HG03571 (cell line): ENCODE measurements around the gene PREX1.
"Not testable (repeated sequence)": the region's sequence is repeated elsewhere in the genome, so short reads cannot be mapped to it uniquely, and the experiment has no call there.

Source experiments
- ATAC-seq: cut with Tn5 transposase; IDR thresholded peaks from one replicate; pipeline ENCODE4 v1.9.1; 2021; ENCODE audit not compliant: unreplicated experiment

PREX1 gene

DNA sequence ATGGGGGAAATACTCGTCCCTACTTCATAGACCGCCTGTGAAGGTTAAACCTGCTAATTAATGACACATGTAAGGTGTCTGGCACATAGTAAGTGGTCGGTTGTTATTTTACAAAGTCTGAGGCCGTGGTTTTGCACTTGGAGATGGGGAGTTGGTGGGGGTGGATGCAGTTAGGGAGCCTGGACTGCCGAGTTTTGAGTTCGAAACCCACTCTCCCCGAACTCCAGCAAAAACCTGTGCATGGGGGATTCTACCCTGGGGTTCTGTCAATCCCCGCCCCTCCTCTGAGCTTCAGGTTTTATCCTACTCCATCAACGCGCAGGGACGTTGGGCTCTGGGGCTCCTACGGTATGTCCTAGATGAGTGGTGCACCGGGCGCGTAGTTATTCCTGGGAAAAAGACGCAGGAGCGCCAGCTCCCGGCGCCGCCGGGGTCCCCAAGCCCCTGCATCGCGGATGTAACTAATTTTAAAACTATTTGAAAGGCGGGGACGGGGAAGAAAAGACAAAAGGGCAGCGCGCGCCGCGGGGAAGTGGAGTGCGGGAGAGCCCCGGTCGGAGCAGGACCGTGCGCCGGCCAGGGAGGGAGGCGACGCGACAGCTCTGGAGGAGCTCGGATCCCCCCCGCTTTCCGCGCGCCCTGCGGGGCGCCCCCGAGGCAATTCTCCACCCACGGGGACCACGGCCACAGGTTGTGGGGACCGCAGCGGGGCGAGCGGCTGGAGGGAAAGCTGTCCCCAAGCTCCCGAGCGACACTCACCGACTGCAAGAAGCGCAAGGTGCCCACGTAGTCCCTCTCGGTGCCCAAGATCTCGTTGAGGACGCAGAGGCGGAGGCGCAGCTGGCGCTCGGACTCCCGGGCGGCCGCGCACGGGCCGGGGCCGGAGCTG, 672 bp downstream of the PREX1 start:
- ATAC-seq: peak; percentile 10

GRCh38 chr20:48826480-48826879, 1.3 kb downstream of the PREX1 start:
- ATAC-seq: not testable (repeated sequence)

- no peak for ATAC-seq
These were observed 1.7 kb downstream of the PREX1 start for GRCh38 chr20:48826069-48826468.

DNA sequence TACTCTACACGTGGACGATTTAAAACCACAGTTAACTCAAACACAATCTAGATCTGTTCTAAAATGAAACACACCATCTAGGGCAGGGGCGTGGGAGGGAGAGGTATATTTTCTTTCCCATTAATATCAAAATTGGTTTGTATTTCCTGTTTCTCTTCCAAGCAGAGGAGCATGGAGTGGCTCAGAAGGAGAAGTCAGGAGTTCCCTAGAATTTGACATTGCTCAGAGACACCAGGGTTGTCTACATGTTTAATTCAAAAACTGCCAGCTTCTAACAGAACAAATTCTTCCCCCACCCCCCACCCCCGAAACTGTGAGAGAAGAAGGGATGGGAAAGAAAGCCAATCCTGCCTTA, 2.3 kb downstream of the PREX1 start:
- no peak for ATAC-seq

- no peak for ATAC-seq
These were observed 2.8 kb downstream of the PREX1 start for GRCh38 chr20:48824830-48825565.

GRCh38 chr20:48823960-48824498, 3.8 kb downstream of the PREX1 start:
- ATAC-seq: no peak

DNA sequence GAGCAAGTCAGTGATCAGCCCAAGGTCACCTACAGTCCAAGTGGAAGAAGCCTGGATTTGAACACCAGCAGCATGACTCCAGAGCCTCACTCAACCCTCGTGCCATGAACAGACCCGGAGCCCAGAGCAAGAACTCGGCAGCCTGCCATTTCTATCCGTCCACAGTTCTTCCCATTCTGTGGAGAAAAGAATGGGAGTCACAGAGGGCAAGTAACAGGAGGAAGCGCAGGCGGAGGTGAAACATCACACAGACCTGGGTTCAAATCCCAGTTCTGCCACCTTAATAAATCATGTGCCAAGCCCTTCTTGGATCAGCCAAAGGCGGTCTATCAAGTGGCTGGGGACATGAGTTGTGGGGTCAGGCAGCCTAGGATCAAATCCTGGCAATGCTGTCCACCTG, 4.3 kb downstream of the PREX1 start:
- no peak for ATAC-seq

DNA sequence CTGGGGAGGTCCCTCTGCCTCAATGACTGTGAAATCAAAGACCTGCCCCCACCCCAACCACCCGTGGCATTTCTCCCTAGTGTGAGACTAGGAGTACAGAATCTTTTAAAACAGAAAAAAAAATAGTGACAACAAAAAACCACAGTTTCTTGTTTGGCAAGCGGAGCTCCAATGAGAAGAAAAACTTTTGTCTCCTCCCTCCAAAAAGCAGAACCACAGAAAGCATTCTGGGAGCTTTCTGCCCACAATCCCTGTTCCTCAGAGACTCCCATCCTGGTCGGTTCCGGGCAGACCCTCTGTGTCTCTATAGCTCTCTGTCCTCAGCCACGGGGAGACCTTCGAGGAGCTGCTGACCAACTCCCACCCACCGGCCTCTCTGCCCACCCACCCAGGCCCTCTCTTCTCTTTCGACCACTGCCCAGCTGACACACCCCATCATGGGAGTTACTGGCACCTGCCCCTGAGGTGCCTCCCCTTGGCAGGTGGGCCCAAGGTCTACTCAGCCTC, 4.9 kb downstream of the PREX1 start:
- ATAC-seq: no peak

GRCh38 chr20:48822178-48822577, 5.6 kb downstream of the PREX1 start:
- no peak for ATAC-seq

DNA sequence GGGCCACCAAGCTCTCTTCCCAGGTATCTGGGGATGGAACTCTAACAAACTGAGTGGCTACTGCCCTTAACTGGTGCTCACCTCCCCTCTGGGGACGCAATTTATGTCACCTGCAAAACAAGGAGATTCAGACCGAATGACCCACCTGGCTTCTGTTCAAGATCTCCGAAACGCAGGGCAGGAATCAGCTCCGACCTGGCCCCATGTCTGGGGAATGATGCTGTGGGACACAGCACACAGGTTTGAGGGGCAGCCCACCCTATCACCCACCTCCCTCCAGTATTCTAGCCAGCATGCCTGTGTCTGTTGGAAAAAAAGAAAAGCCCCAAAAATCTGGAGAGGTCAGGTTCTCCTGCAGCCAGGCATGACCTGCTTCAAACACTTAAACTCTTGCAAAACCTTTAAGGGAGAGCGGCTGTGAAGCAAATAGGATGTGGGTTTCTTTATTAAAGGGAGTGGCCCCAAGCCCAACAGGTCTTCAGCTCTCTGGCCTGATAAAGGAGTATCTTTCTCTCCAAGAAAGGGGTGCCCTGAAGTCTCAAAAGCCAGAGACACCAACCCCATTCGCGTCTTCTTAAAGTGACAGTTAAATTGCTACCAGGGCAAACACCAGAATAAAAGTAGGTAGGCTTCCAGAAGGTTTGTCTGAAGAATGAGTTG, 6.4 kb downstream of the PREX1 start:
- no peak for ATAC-seq

DNA sequence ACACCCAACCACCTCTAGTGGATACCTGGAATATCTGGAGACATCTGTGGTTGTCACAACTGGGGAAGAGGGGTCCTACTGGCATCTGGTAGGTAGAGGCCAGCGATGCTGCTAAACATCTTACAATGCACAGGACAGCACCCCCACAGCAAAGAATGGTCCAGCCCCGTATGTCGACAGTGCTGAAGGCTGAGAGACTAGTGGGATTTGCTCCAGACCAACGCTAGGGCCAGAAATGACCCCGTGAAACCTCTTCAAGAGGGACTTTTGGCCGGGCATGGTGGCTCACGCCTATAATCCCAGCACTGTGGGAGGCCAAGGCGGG, 7.2 kb downstream of the PREX1 start:
- ATAC-seq: no peak

DNA sequence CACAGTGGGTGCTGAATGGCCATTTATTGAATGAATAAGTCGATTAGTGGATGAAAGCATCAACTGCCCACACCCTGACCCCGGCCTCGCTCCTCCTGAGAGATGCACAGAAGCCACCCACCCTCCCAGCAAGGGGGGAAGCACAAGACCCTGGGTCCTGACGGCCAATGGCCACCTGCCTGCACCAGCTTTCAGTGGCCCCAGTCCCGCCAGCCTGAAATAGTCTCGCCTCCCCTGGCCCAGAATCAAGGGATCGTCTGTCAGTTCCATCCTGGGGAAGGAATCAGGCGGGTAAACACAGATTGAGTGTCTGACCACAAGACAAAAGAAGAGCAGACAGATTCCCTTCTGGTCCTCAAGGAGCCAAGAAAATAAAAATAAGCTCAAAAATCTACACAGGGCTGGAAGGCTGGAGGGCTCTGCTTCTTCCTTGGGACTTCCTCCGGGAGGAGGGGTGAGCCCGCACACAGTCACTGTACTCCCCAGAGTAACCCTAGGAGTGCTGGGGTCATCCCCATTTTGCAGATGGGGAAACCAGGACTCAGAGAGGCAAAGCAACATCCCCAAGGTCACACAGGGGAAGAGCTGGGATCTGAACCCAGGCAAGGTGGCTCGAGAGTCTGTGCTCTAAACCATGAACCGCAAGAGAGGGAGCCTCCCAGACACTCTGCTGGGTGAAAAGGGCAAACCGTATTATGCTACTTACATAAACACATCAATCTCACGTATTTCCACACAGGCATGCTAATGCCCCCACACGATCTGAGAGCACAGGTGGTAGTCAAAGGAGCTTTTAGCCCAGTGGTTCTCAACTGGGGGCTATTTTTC, 7.8 kb downstream of the PREX1 start:
- no peak for ATAC-seq

GRCh38 chr20:48819089-48819488, 8.7 kb downstream of the PREX1 start:
- ATAC-seq: no peak

DNA sequence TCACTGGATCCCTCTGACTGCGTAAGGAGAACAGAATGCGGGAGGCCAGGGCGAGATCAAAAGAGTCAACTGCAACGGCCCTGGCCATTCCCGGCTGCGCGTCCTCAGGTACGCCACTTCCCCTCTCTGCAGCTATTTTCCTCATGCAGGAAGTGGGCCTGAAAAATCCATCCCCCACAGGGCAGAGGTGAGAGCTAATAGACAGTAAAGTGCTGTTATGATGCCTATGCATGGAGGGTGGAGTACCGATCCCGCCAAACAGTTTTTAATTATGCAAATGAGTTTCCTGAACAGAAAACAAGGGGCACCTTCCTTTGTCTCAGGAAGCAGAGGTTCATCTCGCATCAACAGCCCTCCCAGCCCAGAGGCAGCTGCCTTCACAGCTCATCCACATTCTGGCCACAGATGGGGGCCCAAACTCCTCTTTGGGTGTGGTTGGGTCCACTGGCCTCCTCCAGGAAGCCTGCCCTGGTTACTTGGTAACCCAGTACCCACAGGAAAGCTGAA, 9.3 kb downstream of the PREX1 start:
- ATAC-seq: no peak

- no peak for ATAC-seq
These were observed 9.8 kb downstream of the PREX1 start for GRCh38 chr20:48818031-48818370.

- no peak for ATAC-seq
These were observed 10.3 kb downstream of the PREX1 start for GRCh38 chr20:48817367-48818030.

DNA sequence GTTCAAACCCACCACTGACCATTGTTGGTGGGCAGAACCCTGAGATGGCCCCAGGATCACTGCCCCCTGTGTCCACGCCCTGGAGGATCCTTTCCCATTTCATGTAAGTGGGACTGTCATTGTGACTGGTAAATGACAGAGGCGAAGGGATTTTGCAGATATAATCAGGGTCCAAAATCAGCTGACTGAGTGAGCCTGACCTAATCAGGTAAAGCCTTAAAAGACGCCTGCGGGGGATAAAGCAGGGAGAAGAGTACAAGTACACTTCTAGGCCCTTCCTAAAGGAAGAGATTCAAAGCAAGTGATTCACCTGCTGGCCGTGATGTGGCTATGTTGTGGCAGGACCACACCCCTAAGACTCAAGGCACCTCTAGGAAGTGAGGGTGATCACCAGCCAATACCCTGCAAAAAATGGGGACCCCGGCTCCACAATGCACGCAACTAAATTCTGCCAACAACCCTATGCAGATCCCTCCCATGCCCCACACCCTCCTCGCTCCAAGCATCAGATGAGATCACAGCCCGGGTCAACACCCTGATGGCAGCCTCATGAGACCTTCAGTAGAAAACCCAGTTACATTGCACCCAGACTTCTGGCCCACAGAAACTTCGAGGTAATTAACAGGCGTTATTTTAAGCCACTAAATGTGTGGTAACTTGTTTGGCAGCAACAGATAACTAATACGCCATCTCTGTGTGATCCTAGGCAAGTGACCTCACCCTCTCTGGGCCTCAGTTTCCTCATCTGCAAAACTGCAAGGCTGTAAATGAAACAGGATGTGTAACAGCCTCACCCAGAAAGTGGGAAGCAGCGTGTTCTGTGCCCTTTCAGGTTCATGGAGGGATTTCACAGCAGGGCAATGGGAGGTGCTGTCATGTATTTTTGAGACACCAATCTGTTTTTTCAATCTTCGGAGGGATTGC, 11.3 kb downstream of the PREX1 start:
- ATAC-seq: no peak

DNA sequence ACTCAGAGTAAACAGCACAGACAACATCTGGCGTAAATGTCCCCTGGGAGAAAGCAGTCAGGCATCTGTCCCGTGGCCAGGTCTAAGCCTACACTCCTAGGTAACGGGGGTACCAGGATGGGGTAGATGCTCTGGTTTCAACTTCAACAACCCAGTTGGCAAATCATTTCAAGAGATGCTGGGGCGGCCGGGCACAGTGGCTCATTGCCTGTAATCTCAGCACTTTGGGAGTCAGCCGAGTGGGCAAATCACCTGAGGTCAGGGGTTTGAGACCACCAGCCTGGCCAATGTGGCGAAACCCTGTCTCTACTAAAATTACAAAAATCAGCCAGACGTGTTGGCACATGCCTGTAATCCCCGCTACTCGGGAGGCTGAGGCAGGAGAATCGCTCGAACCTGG, 12.3 kb downstream of the PREX1 start:
- ATAC-seq: no peak

DNA sequence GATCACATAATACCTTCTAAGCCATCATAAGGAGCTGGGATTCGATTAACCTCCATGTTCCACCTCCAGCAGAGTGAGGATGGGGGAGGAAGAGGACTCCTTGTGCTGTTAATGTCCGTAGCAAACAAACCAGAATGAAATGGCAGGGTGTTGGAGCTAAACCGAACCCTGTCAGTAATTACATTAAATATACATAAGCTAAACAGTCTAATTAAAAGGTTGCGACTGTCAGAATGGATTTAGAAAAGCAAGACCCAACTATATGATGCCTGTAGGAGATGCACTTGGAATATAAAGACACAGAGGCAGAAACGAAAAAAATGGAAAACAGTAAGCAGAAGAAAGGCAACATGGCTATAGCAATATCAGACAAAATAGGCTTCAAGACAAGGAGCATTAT, 13.2 kb downstream of the PREX1 start:
- no peak for ATAC-seq
